ENCODE data around the gene CST2. TPM values are rescaled to one million over a fixed set of nuclear protein-coding genes. Genes with fewer than 3 reads are reported as not detected.

Gene CST2
- not detected for total RNA-seq (2021; fragmentation: NEBNext Ultra II Directional; extraction: Animal tissue kit (Norgen Biotek cat#: 25700))
- long read RNA-seq, result 0 reads

GRCh38 chr20:23826541-23827021 is at the start of gene CST2:
Gene CST2, minus strand, starts transcription at chr20:23826729. Its CDS starts 69 bp downstream, at chr20:23826660.
- TF ChIP-seq CTCF (IDR thresholded peaks at IDR 0.05), result no peak
- no peaks in the 10 kb centered on the region for H3K36me3 Mint-ChIP-seq (ENCODE audit: low read depth)
- DNase-seq, result no peak
- H3K9me3 Mint-ChIP-seq, result no peaks in the 10 kb centered on the region; the same call in 1 of the 2 replicates
- H3K4me3 Mint-ChIP-seq, result no peak within 1 kb of the TSS
- H3K4me1 Mint-ChIP-seq (ENCODE audit: low read depth), result peaks cover 16% of the 10 kb centered on the region
- peaks cover 2% of the 10 kb centered on the region for H3K27me3 Mint-ChIP-seq (ENCODE audit: insufficient read depth)
- no peak within 1 kb of the TSS for H3K27ac Mint-ChIP-seq

DNA sequence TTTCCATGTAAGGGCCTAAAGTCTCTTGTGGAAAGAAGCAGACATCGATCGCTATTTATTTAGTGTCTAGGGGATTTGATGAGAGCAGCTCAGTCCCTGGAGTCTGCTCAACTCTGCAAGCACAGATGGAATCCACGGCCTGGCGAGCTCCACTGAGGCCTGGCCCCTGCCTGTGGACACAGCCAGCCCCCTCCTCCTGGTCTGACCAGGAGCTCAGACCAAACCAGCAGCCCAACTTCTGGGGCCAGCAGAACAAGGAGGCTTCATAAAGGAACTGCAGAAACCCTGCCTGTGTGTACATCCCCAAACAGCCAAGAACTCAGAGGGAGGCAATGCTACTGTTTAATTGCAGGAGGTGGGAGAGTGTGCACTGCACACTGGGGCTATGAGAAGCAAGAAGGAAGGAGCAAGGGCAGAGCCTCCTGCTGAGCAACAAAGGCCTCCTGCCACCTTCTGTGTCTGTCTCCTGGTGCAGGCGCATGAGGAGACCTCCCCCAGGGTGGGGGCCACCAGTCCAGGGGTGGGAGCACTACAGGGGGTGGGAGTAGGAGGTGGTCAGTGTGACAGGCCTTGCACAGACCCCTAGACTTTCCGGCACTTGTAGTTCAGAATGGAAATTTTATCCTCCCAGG is 49.2 kb upstream of the CST2 start:
- Mint-ChIP-seq H3K4me1 (ENCODE audit: low read depth) (no peaks in the 10 kb centered on the region), H3K36me3 (ENCODE audit: low read depth) (no peaks in the 10 kb centered on the region), H3K27me3 (ENCODE audit: insufficient read depth) (peaks cover 8% of the 10 kb centered on the region; the same call in 1 of the 2 replicates), H3K27ac (no peak overlapping the region), H3K4me3 (no peak overlapping the region), H3K9me3 (peaks cover 4% of the 10 kb centered on the region; the same call in 1 of the 2 replicates)
- DNase-seq, result no peak
- TF ChIP-seq CTCF (IDR thresholded peaks at IDR 0.05), result no peak

DNA sequence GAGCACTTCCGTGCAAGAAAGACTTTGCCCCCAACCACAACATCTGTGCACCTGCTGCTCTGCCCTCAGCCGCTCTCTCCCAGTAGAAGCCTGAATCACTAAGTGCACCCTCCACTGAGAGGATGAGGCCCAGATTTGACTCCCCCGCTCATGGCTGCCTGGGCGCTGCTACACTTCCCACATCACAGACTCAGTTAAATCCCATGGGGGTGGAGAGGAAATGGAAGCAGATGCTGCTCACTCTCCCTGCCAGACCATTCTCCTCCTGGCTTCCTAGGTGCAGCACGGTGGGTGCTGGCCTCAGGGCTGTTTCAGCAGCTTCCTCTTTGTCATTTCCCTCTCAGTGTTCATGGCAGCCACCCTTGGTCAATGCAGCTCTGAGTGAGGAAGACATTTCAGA is 48.2 kb upstream of the CST2 start:
- no peaks in the 10 kb centered on the region for H3K36me3 Mint-ChIP-seq (ENCODE audit: low read depth)
- no peaks in the 10 kb centered on the region for H3K4me1 Mint-ChIP-seq (ENCODE audit: low read depth)
- no peak overlapping the region for H3K27ac Mint-ChIP-seq
- TF ChIP-seq CTCF (IDR thresholded peaks at IDR 0.05), result no peak
- peaks cover 8% of the 10 kb centered on the region; the same call in 1 of the 2 replicates for H3K27me3 Mint-ChIP-seq (ENCODE audit: insufficient read depth)
- no peak overlapping the region for H3K4me3 Mint-ChIP-seq
- peaks cover 4% of the 10 kb centered on the region; the same call in 1 of the 2 replicates for H3K9me3 Mint-ChIP-seq
- DNase-seq, result no peak

- TF ChIP-seq CTCF (IDR thresholded peaks at IDR 0.05), result no peak
- Mint-ChIP-seq H3K9me3 (peaks cover 4% of the 10 kb centered on the region; the same call in 1 of the 2 replicates), H3K4me3 (no peak overlapping the region), H3K4me1 (ENCODE audit: low read depth) (no peaks in the 10 kb centered on the region), H3K36me3 (ENCODE audit: low read depth) (no peaks in the 10 kb centered on the region), H3K27me3 (ENCODE audit: insufficient read depth) (peaks cover 9% of the 10 kb centered on the region; the same call in 1 of the 2 replicates), H3K27ac (no peak overlapping the region)
- no peak for DNase-seq
Measured at GRCh38 chr20:23873370-23874015, 47.0 kb upstream of the CST2 start.

GRCh38 chr20:23872065-23872464 is 45.5 kb upstream of the CST2 start:
- TF ChIP-seq CTCF (IDR thresholded peaks at IDR 0.05), result no peak
- peaks cover 9% of the 10 kb centered on the region; the same call in 1 of the 2 replicates for H3K27me3 Mint-ChIP-seq (ENCODE audit: insufficient read depth)
- DNase-seq, result no peak
- no peak overlapping the region for H3K27ac Mint-ChIP-seq
- H3K4me1 Mint-ChIP-seq (ENCODE audit: low read depth), result no peaks in the 10 kb centered on the region
- H3K4me3 Mint-ChIP-seq, result no peak overlapping the region
- H3K36me3 Mint-ChIP-seq (ENCODE audit: low read depth), result no peaks in the 10 kb centered on the region
- H3K9me3 Mint-ChIP-seq, result peaks cover 4% of the 10 kb centered on the region; the same call in 1 of the 2 replicates
